T-helper 1 cell treated with Interleukin-12 subunit alpha and Interleukin-12 subunit beta and Interleukin-4 antibody, amounts not matched to agents 30 μg/mL and 1 μg/mL, for 36 hours (primary cell): Measurements from ENCODE around the gene CCT8L2.
"Not testable (repeated sequence)": the region's sequence is repeated elsewhere in the genome, so short reads cannot be mapped to it uniquely, and the experiment has no call there.

Experiments
- H3K27ac Mint-ChIP-seq: one replicate; pipeline ENCODE4 v1.8.0; 2021; ENCODE audit warnings: mild to moderate bottlenecking, mixed read lengths
- H3K27me3 Mint-ChIP-seq: one replicate; pipeline ENCODE4 v1.8.0; 2021; ENCODE audit warnings: low read depth, mixed read lengths
- H3K36me3 Mint-ChIP-seq: one replicate; pipeline ENCODE4 v1.8.0; 2021; ENCODE audit warnings: low read depth, mixed read lengths
- H3K4me1 Mint-ChIP-seq: one replicate; pipeline ENCODE4 v1.8.0; 2021; ENCODE audit warnings: low read depth, mixed read lengths
- H3K4me3 Mint-ChIP-seq: one replicate; pipeline ENCODE4 v1.8.0; 2021; ENCODE audit warnings: mild to moderate bottlenecking, moderate library complexity, mixed read lengths
- H3K9me3 Mint-ChIP-seq: one replicate; pipeline ENCODE4 v1.8.0; 2021; ENCODE audit warnings: mixed read lengths

CCT8L2 gene

GRCh38 chr22:16602728-16603447 lies 10.3 kb upstream of the CCT8L2 start:
- H3K27ac Mint-ChIP-seq = peak overlapping the region; percentile 2
- H3K36me3 Mint-ChIP-seq, H3K9me3 Mint-ChIP-seq, H3K4me1 Mint-ChIP-seq: not testable (repeated sequence)
- peaks cover 42% of the 10 kb centered on the region for H3K27me3 Mint-ChIP-seq
- H3K4me3 Mint-ChIP-seq = peak overlapping the region; percentile 60

- H3K4me3 Mint-ChIP-seq, H3K36me3 Mint-ChIP-seq, H3K4me1 Mint-ChIP-seq, H3K27ac Mint-ChIP-seq, H3K9me3 Mint-ChIP-seq: not testable (repeated sequence)
- H3K27me3 Mint-ChIP-seq = peaks cover 42% of the 10 kb centered on the region
Measured at GRCh38 chr22:16602224-16602727, 9.7 kb upstream of the CCT8L2 start.

- H3K4me3 Mint-ChIP-seq = no peak overlapping the region
- H3K27me3 Mint-ChIP-seq = peaks cover 42% of the 10 kb centered on the region
- H3K9me3 Mint-ChIP-seq = no peaks in the 10 kb centered on the region
- peaks cover 2% of the 10 kb centered on the region for H3K36me3 Mint-ChIP-seq
- no peaks in the 10 kb centered on the region for H3K4me1 Mint-ChIP-seq
- no peak overlapping the region for H3K27ac Mint-ChIP-seq
Measured at GRCh38 chr22:16601437-16602223, 9.0 kb upstream of the CCT8L2 start.

GRCh38 chr22:16600644-16601436 lies 8.2 kb upstream of the CCT8L2 start:
- Mint-ChIP-seq H3K27ac (peak overlapping the region; percentile 1), H3K4me3 (peak overlapping the region; percentile 40), H3K27me3 (peaks cover 42% of the 10 kb centered on the region)
- not testable (repeated sequence) for H3K36me3 Mint-ChIP-seq, H3K9me3 Mint-ChIP-seq, H3K4me1 Mint-ChIP-seq

- not testable (repeated sequence) for H3K4me3 Mint-ChIP-seq
- peaks cover 41% of the 10 kb centered on the region for H3K27me3 Mint-ChIP-seq
Measured at GRCh38 chr22:16599648-16600047, 7.0 kb upstream of the CCT8L2 start.

GRCh38 chr22:16595251-16595650 lies 2.6 kb upstream of the CCT8L2 start:
- not testable (repeated sequence) for H3K9me3 Mint-ChIP-seq, H3K36me3 Mint-ChIP-seq, H3K4me1 Mint-ChIP-seq, H3K4me3 Mint-ChIP-seq, H3K27ac Mint-ChIP-seq
- peaks cover 11% of the 10 kb centered on the region for H3K27me3 Mint-ChIP-seq

More at GRCh38 chr22:16599648-16600047, 7.0 kb upstream of the CCT8L2 start:
- H3K4me1 Mint-ChIP-seq, H3K27ac Mint-ChIP-seq, H3K9me3 Mint-ChIP-seq, H3K36me3 Mint-ChIP-seq: not testable (repeated sequence)

GRCh38 chr22:16594026-16594425 lies 1.4 kb upstream of the CCT8L2 start:
- no peaks in the 10 kb centered on the region for H3K9me3 Mint-ChIP-seq

GRCh38 chr22:16592231-16592630 lies 379 bp downstream of the CCT8L2 start:
- H3K4me3 Mint-ChIP-seq, H3K36me3 Mint-ChIP-seq, H3K27me3 Mint-ChIP-seq, H3K27ac Mint-ChIP-seq, H3K4me1 Mint-ChIP-seq, H3K9me3 Mint-ChIP-seq: not testable (repeated sequence)

More at GRCh38 chr22:16594026-16594425, 1.4 kb upstream of the CCT8L2 start:
- Mint-ChIP-seq H3K4me1 (no peaks in the 10 kb centered on the region), H3K27me3 (no peaks in the 10 kb centered on the region), H3K27ac (no peak overlapping the region), H3K36me3 (no peaks in the 10 kb centered on the region), H3K4me3 (no peak overlapping the region)

- H3K36me3 Mint-ChIP-seq, H3K27ac Mint-ChIP-seq, H3K27me3 Mint-ChIP-seq, H3K9me3 Mint-ChIP-seq, H3K4me3 Mint-ChIP-seq, H3K4me1 Mint-ChIP-seq: not testable (repeated sequence)
Measured at GRCh38 chr22:16591136-16591535, 1.5 kb downstream of the CCT8L2 start.

- H3K27me3 Mint-ChIP-seq = no peaks in the 10 kb centered on the region
- H3K36me3 Mint-ChIP-seq = no peaks in the 10 kb centered on the region
- H3K4me3 Mint-ChIP-seq = no peak overlapping the region
- no peaks in the 10 kb centered on the region for H3K9me3 Mint-ChIP-seq
- no peaks in the 10 kb centered on the region for H3K4me1 Mint-ChIP-seq
- H3K27ac Mint-ChIP-seq = no peak overlapping the region
Measured at GRCh38 chr22:16586991-16587390, 5.6 kb downstream of the CCT8L2 start.

- Mint-ChIP-seq H3K27me3 (no peaks in the 10 kb centered on the region), H3K27ac (no peak overlapping the region), H3K4me3 (no peak overlapping the region), H3K4me1 (no peaks in the 10 kb centered on the region), H3K9me3 (no peaks in the 10 kb centered on the region), H3K36me3 (no peaks in the 10 kb centered on the region)
Measured at GRCh38 chr22:16586170-16586569, 6.4 kb downstream of the CCT8L2 start.

GRCh38 chr22:16580872-16581271 lies 11.7 kb downstream of the CCT8L2 start:
- not testable (repeated sequence) for H3K4me3 Mint-ChIP-seq, H3K36me3 Mint-ChIP-seq, H3K4me1 Mint-ChIP-seq

GRCh38 chr22:16569240-16569834 lies 23.3 kb downstream of the CCT8L2 start:
- not testable (repeated sequence) for H3K4me3 Mint-ChIP-seq, H3K4me1 Mint-ChIP-seq, H3K27me3 Mint-ChIP-seq, H3K27ac Mint-ChIP-seq, H3K36me3 Mint-ChIP-seq, H3K9me3 Mint-ChIP-seq

More at GRCh38 chr22:16580872-16581271, 11.7 kb downstream of the CCT8L2 start:
- not testable (repeated sequence) for H3K27ac Mint-ChIP-seq, H3K9me3 Mint-ChIP-seq, H3K27me3 Mint-ChIP-seq

GRCh38 chr22:16568425-16568758 lies 24.2 kb downstream of the CCT8L2 start:
- Mint-ChIP-seq H3K27ac (no peak overlapping the region), H3K36me3 (no peaks in the 10 kb centered on the region), H3K4me1 (no peaks in the 10 kb centered on the region), H3K9me3 (no peaks in the 10 kb centered on the region), H3K4me3 (no peak overlapping the region), H3K27me3 (no peaks in the 10 kb centered on the region)
